UCSD-AML1 (cell line): ENCODE data around the gene DSC2.
"Not testable (repeated sequence)": the region's sequence is repeated elsewhere in the genome, so short reads cannot be mapped to it uniquely, and the experiment has no call there.

Experiments used
- DNase-seq: peaks from one replicate; lab custom pipeline; 2025; ENCODE audit not compliant: unreplicated experiment; lab: John Stamatoyannopoulos, UW

DSC2 gene

DNA sequence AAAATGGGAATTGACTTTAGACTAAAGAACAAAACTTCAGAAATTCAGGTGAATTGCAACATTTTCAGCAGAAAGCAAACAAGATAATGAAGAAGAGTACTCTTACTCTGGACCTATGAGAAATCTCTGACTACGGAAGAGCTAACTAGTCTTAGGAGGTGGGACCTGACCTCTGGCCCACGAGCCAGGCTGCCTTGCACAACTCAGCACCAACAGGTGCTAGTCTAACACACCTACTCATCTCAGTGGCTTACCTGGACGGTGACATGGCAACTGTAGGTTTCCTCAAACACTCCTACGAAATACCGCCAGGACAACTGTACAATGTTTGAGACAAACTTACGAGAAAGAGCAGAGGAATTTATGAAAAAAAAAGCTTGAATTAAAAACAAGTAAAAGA, 56.6 kb downstream of the DSC2 start:
- DNase-seq: no peak

GRCh38 chr18:31044926-31045325, 57.3 kb downstream of the DSC2 start:
- DNase-seq: no peak

DNA sequence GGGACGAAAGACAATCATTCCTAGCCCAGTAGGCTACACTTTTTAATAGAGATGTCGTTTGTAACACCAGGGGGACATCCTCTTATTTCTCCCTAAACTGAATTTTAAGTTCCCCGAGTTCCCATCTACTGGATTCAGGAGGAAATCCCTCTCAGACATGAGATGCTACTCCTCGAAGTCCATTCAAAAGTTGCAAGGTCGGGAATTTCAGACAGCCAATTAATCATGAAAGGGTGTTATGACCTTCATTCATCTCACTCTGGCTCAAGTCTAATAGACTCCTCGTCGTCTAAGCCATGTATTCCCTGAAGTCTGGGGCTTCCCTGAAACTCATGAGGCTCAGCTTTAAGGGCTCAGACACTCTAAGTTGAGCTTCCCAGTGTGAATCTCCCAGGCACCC, 58.5 kb downstream of the DSC2 start:
- DNase-seq: no peak

DNA sequence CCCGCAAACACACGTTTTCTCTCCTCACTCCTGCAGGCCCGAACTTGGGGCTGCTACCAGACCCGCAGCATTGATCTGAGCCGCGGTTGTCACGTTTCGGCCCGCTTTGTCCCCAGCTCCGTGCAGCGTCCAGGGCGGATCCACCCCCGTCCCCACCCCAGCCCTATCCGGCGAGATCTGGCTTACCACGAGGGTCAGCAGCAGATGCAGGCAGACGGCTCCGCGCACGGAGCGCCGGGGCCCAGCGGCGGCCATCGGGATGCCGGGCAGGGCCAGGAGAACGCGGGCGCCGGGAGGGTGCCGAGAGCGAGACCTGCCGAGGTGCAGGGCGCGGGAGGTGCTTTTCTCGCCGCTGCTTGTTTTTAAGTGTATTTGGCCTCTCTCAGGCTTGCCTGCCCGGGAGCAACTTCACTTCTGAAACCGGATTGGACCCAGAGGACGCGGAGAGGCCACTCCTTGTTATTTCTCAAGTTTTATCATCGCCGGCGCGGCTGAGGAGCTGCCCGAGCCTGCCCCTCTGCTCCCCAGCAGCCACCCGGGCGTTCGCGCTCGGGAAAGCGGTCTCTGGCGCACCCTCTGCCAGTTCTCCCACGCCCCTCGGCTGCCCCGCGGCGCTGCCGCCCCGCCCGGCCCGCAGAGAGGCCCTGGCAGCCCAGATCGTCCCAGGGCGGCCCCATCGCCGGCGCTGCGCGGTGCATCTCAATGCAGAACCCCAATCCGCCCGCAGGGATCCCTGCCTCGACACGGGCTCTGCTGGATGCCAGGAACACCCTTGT, 59.6 kb downstream of the DSC2 start, which contains the start of gene DSC3:
DSC3 (minus strand) TSS at position 337 of the 776 bp plus-strand sequence; CDS start at position 255, 82 bp downstream.
- DNase-seq: no peak

DNA sequence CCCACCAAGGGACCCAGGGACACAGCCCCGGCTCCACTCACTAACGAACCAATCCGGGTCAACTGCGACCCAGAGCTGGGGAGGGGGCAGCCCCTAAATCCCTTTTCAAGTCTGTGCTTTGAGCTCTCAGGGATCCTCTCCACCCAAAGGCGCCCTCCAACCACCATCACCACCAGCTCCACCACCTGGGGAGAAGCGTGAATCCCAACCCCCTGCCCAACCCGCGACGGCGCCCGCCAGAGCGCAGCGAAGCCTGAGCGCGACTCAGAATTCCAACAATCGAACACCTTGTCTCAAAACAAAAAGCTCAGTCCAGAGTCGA, 60.2 kb downstream of the DSC2 start:
- DNase-seq: no peak

- no peak for DNase-seq
Measured at GRCh38 chr18:31041271-31042083, 60.7 kb downstream of the DSC2 start.

- DNase-seq: no peak
Measured at GRCh38 chr18:31040686-31041270, 61.4 kb downstream of the DSC2 start.

DNA sequence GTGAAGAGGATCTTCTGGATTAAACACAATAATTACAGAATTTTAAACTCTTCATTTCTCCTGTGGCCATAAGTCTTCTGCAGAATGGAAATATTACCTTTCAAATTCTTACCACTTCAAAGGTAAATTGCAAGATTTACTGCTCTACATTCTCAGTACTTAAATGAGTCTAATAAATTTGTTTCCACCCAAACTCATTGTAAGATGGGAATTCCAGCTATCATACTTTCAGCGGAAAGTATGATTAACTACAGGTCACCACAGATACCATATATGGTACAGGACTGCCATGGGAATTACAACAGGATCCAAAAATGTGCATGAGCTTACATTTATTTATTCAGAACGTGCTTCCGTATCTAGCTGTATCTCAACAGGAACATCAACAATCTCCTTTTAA, 62.8 kb downstream of the DSC2 start:
- DNase-seq: no peak

DNA sequence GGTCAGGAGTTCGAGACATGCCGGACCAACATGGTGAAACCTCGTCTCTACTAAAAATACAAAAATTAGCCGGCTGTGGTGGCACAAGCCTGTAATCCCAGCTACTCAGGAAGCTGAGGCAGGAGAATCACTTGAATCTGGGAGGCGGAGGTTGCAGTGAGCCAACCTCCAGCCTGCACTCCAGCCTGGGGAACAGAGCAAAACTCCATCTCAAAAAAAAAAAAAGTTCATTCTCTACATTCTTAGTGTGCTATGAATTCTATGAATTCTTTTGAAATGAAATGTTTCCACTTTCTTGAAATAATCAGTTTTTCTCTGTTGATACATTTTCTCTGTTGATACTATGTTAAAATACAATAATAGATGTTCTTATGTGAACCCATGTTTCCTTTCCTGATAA, 64.5 kb downstream of the DSC2 start:
- DNase-seq: not testable (repeated sequence)

GRCh38 chr18:31034541-31034940, 67.7 kb downstream of the DSC2 start:
- DNase-seq: no peak

DNA sequence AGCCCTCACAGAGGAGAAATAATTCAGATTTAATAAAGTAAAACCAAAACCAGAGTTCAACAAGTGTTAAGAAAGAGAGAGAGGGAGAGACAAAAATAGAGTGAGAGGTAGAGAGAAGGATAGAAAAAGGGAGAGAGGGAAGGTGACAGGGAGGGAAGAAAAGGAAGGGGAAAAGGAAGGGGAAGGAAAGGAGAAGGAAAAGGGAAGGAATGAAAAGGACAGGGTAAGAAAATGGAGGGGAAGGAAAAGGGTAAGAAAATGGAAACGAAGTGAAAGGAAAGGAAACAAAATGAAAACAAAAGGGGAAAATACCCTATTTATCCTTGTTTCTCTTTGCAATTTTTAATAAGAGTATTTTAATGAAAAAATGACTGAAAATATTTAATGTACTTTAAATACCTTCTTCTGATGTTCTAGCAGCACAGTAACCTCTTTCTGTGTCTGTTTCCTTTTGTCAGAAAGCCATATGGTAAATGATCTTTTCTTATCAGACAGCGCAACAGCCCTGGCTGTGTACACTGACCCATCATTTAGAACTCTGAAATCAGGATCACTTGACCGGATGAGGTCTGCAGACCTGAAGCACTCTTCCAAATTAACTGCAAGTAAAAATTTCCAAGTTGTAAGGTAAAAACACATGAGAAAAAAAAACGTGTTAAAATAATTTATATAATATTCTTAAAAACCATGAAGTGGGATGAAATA, 71.5 kb downstream of the DSC2 start:
- no peak for DNase-seq

DNA sequence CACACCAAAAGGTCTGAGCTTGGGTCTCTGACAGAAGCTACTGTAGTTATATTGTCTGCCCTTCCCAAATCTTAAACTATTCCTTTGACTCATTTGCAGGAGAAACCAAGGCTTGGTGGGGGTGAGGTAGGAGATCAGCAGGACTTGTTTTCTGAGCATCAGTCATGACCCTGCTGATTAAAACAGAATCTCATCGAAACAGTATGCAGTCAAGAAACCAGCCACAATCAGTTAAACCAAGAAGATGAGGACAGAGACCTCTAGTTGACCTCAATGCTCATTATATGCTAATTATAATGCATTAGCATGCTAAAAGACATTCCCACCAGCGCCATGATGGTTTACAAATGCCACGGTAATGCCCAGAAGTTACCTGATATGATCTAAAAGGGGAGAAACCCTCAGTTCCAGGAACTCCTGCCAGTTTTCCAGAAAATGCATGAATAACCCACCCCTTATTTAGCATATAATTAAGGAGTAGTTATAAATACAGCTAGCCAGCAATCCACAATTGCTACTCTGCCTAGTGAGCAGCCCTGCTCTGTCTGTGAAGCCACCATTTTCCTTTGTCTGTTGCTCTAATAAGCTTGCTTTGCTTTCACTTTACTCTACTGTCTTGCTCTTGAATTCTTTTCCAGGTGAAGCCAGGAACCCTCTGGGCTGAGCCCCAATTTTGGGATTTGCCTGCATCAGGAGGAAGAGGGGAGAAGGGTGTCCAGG, 86.3 kb downstream of the DSC2 start:
- DNase-seq: no peak

DNA sequence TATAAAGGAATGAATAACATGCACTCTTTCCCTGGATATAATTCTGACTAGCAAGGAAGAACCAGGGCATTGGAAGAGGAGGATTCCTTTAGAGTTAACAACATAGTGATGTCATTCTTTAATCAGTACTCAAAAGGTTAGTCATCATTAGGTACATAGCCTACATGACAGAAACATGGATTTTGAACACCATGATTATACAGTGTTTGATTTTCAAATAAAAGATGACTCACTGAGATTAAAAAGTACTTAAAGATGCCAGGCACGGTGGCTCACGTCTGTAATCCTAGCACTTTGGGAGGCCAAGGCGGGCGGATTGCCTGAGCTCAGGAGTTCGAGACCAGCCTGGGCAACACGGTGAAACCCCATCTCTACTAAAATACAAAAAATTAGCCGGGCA, 90.8 kb downstream of the DSC2 start:
- DNase-seq: not testable (repeated sequence)

GRCh38 chr18:31010601-31011000, 91.6 kb downstream of the DSC2 start:
- DNase-seq: no peak
